H1 (cell line): ENCODE data around the gene CMTM1. TPM values are rescaled to one million over a fixed set of nuclear protein-coding genes. Genes with fewer than 3 reads are reported as not detected.

Source experiments
- BCL11A ChIP-seq, 2 experiments: IDR thresholded peaks; one replicate each; pipeline ENCODE4 v1.6.1; 2011; ENCODE audit warnings: low read depth in 2 of 2, low read length in 2 of 2, mild to moderate bottlenecking in 2 of 2
- E2F6 ChIP-seq: IDR thresholded peaks from 2 replicates; pipeline ENCODE4 v1.6.1; 2012; ENCODE audit warnings: inconsistent platforms
- polyA plus RNA-seq, 7 experiments: library from polyadenylated mRNA; depleted of rRNA in 3 of 7; stranded (reverse) in 5 of 7; unstranded in 2 of 7; fragments of >200 nt in 5 of 7; fragments of 200-250 nt in 2 of 7; gene quantifications; 1 replicate in 5 of 7; 2 replicates in 1 of 7; 4 replicates in 1 of 7; pipeline versions ENCODE4 v1.2.1 to v1.2.3, GENCODE V29; 2011 to 2013; ENCODE audit warnings: missing spikeins in 2 of 7, mixed read lengths in 2 of 7
- total RNA-seq: library from RNA; stranded (reverse); fragmentation: NEBNext Ultra II Directional; extraction: Animal tissue kit (Norgen Biotek cat#: 25700); gene quantifications from 2 replicates; pipeline ENCODE4 v1.2.1, GENCODE V29; 2021

Gene CMTM1
- total and polyA plus RNA-seq, 2 of the 8 experiments (the other 6 are each of a cell fraction or from before 2014, with no cell fraction given): 1.2 to 2.0 TPM

DNA sequence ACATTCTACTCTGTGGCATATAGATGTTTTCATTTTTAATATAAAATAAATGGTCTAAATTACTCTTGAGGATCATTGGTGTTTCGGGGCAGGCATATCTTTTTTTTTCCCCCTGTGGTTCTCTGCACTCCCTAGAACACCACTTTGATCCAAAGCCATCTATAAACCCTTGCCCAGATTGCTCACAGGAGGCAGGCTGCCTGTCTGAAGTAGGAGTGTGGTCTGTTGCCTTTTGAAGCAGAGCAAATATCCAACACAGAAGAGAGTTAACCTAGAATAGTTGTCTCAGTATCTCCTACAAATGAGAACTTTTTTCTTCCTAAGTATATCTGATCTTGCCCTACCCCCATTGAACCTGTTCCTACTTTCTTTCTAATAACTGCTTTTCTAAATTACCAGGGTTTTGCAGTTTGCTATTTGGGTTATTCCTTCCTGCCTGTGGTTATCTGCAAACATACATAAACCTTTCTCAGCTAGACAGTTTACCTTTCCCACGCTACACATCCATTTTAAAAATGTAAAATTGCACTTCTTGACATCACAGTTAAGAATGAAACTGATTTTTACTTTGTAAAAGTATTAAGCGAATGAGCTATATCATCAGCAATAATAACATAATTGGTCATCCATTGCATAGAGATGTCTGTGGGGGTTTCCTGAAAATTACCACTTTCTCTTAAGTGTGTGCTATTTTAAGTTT is 4.7 kb upstream of the CMTM1 start (continued):
- no peak for TF ChIP-seq E2F6
- TF ChIP-seq BCL11A (IDR thresholded peaks at IDR 0.05; ENCODE audit: low read depth in 2 of 2, low read length in 2 of 2): no peak
- TF ChIP-seq, all 59 proteins: peak for 0
